AG09319 (cell line): ENCODE data around the gene ZNF688.
A peak's percentile ranks its signal among the peaks of the same experiment; 100 is the strongest.
"Not testable (repeated sequence)": the region's sequence is repeated elsewhere in the genome, so short reads cannot be mapped to it uniquely, and the experiment has no call there.

Experiments
- DNase-seq: peaks from one replicate; pipeline ENCODE4 v3.0.0-alpha.2; 2010; ENCODE audit warnings: low read depth; ENCODE audit errors: extremely low read depth
- CTCF ChIP-seq: IDR thresholded peaks from 2 replicates; pipeline ENCODE4 v1.5.1; 2011; ENCODE audit warnings: low read depth, mild to moderate bottlenecking, inconsistent platforms, low read length, moderate library complexity

ZNF688 gene

GRCh38 chr16:30541502-30542329 is 29.8 kb downstream of the ZNF688 start:
- DNase-seq: no peak
- no peak for TF ChIP-seq CTCF

- not testable (repeated sequence) for DNase-seq
Observed at GRCh38 chr16:30540916-30541464, 30.5 kb downstream of the ZNF688 start.

GRCh38 chr16:30539986-30540526 is 31.5 kb downstream of the ZNF688 start:
- DNase-seq: not testable (repeated sequence)

GRCh38 chr16:30539000-30539964 is 32.2 kb downstream of the ZNF688 start:
- no peak for DNase-seq
- TF ChIP-seq CTCF: no peak

- not testable (repeated sequence) for DNase-seq
Observed at GRCh38 chr16:30536391-30537024, 35.0 kb downstream of the ZNF688 start.

- TF ChIP-seq CTCF: peak; percentile 72
- peak; percentile 34 for DNase-seq
Observed at GRCh38 chr16:30535777-30536190, 35.7 kb downstream of the ZNF688 start.

- TF ChIP-seq CTCF: no peak
- no peak for DNase-seq
Observed at GRCh38 chr16:30535106-30535776, 36.3 kb downstream of the ZNF688 start.

- no peak for TF ChIP-seq CTCF
- DNase-seq: peak; percentile 59
Observed at GRCh38 chr16:30534368-30535105, 37.0 kb downstream of the ZNF688 start, which contains the start of gene ZNF747. Gene ZNF747, minus strand, starts transcription at chr16:30534858. Its CDS starts 179 bp downstream, at chr16:30534679.
